HepG2 (cell line): ENCODE measurements around the gene APRT. TPM values are rescaled to one million over a fixed set of nuclear protein-coding genes. Genes with fewer than 3 reads are reported as not detected.
A peak's percentile ranks its signal among the peaks of the same experiment; 100 is the strongest.

Source experiments
- ARNT2 ChIP-seq: sonication (generic); formaldehyde crosslinking; IDR thresholded peaks from 2 replicates; pipeline ENCODE4 v1.8.0; 2022; ENCODE audit warnings: mild to moderate bottlenecking, low read depth, missing genetic modification reagents, moderate library complexity
- DNMT3B ChIP-seq: conservative IDR thresholded peaks from 2 replicates; pipeline ENCODE4 v1.6.1; 2016; ENCODE audit warnings: missing biosample characterization, control low read depth
- HNRNPL ChIP-seq: fragments of 200-400 bp; formaldehyde crosslinking; IDR thresholded peaks from 2 replicates; pipeline ENCODE4 v1.6.1; 2017; ENCODE audit warnings: mild to moderate bottlenecking, low read depth, low read length
- MXD1 ChIP-seq: sonication (generic); formaldehyde crosslinking; IDR thresholded peaks from 2 replicates; pipeline ENCODE4 v1.4.0; 2020; ENCODE audit warnings: mild to moderate bottlenecking, missing genetic modification reagents
- NCOA1 ChIP-seq: sonication (generic); formaldehyde crosslinking; IDR thresholded peaks from 2 replicates; pipeline ENCODE4 v1.9.0; 2021; ENCODE audit warnings: missing genetic modification reagents
- NCOA5 ChIP-seq: sonication (generic); formaldehyde crosslinking; IDR thresholded peaks from 2 replicates; pipeline ENCODE4 v1.4.0; 2020; ENCODE audit warnings: missing genetic modification reagents
- PLRG1 ChIP-seq: fragments of 450-650 bp; conservative IDR thresholded peaks from 2 replicates; pipeline ENCODE4 v1.6.1; 2016
- RBFOX2 ChIP-seq: fragments of 200-400 bp; formaldehyde crosslinking; IDR thresholded peaks from 2 replicates; pipeline ENCODE4 v1.6.1; 2017; ENCODE audit warnings: low read depth, mild to moderate bottlenecking, low read length
- RBM22 ChIP-seq: fragments of 200-400 bp; formaldehyde crosslinking; optimal IDR thresholded peaks from 2 replicates; pipeline ENCODE3; 2017; ENCODE audit warnings: mild to moderate bottlenecking, low read length, moderate library complexity
- RFX5 ChIP-seq: IDR thresholded peaks from 2 replicates; pipeline ENCODE4 v1.6.1; 2011; ENCODE audit warnings: low read depth, low read length, improper control_type of control experiment
- SNAPC2 ChIP-seq: sonication (generic); formaldehyde crosslinking; IDR thresholded peaks from 2 replicates; pipeline ENCODE4 v1.8.1; 2022; ENCODE audit warnings: mild to moderate bottlenecking, missing genetic modification reagents
- SRSF1 ChIP-seq: fragments of 200-400 bp; formaldehyde crosslinking; optimal IDR thresholded peaks from 2 replicates; pipeline ENCODE3; 2017; ENCODE audit warnings: mild to moderate bottlenecking, low read depth, low read length, moderate library complexity
- THRA ChIP-seq: sonication (generic); formaldehyde crosslinking; IDR thresholded peaks from 2 replicates; pipeline ENCODE4 v1.4.0; 2020; ENCODE audit warnings: missing genetic modification reagents, borderline replicate concordance
- ZNF263 ChIP-seq: sonication (generic); formaldehyde crosslinking; IDR thresholded peaks from 2 replicates; pipeline ENCODE4 v1.4.0; 2020; ENCODE audit warnings: missing genetic modification reagents
- ZNF503 ChIP-seq: sonication (generic); formaldehyde crosslinking; IDR thresholded peaks from 2 replicates; pipeline ENCODE4 v1.4.0; 2020; ENCODE audit warnings: missing genetic modification reagents
- ZNF614 ChIP-seq: IDR thresholded peaks from 2 replicates; pipeline ENCODE4 v1.6.1; 2018; ENCODE audit warnings: missing biosample characterization, missing genetic modification reagents, inconsistent platforms, borderline replicate concordance
- polyA plus RNA-seq, 8 experiments: library from polyadenylated mRNA; depleted of rRNA in 3 of 8; stranded (reverse) in 7 of 8; unstranded in 1 of 8; fragments of >200 nt; fragmentation: Illumina TruSeq in 4 of 8; extraction: Trizol in 4 of 8; gene quantifications; 2 replicates each; pipeline versions ENCODE4 v1.2.1 to v1.2.3, GENCODE V29; 2011 to 2016; ENCODE audit warnings: low read depth in 4 of 8, missing spikeins in 1 of 8, mixed read lengths in 1 of 8; ENCODE audit not compliant: insufficient read depth in 1 of 8
- total RNA-seq, 5 experiments: library from RNA; depleted of rRNA; stranded (reverse); fragments of >200 nt; fragmentation: Illumina TruSeq; extraction: Trizol; gene quantifications; 2 replicates each; pipeline ENCODE4 v1.2.3, GENCODE V29; 2016; ENCODE audit warnings: low read depth in 1 of 5
- TF ChIP-seq, protein P1 (sequence below): sonication (generic); formaldehyde crosslinking; IDR thresholded peaks from 2 replicates; pipeline ENCODE4 v1.8.0; 2022; ENCODE audit warnings: mild to moderate bottlenecking, missing genetic modification reagents; ENCODE audit not compliant: insufficient replicate concordance
- TF ChIP-seq, protein P2 (sequence below): sonication (generic); formaldehyde crosslinking; IDR thresholded peaks from 2 replicates; pipeline ENCODE4 v1.4.0; 2020; ENCODE audit warnings: mild to moderate bottlenecking, missing genetic modification reagents

Gene APRT
- total and polyA plus RNA-seq, 2 of the 13 experiments (the other 11 are each of a cell fraction or from before 2014, with no cell fraction given), result 155 to 242 TPM

GRCh38 chr16:88810912-88811768 lies 588 bp downstream of the APRT start (continued):
- TF ChIP-seq ZNF263 (CRISPR knock-in tag) (peak; percentile 16; the same call in 1 of the 2 replicates), ZNF614 (CRISPR knock-in tag) (no peak), DNMT3B (CRISPR knock-in tag) (no peak; the same call in 1 of the 2 replicates), RBM22 (no peak), ARNT2 (CRISPR knock-in tag) (0 out of 2 replicates have a peak, but pooled peaks have one; percentile 22), ZNF503 (CRISPR knock-in tag) (peak; percentile 6; the same call in 1 of the 2 replicates), SNAPC2 (CRISPR knock-in tag) (no peak), NCOA1 (no peak; the same call in 1 of the 2 replicates), RBFOX2 (no peak), MXD1 (CRISPR knock-in tag) (peak; percentile 94; the same call in 1 of the 2 replicates), HNRNPL (no peak; the same call in 1 of the 2 replicates), SRSF1 (peak; percentile 54), THRA (CRISPR knock-in tag) (peak; percentile 10; the same call in 1 of the 2 replicates), PLRG1 (no peak), NCOA5 (CRISPR knock-in tag) (0 out of 2 replicates have a peak, but pooled peaks have one; percentile 76), RFX5 (no peak; the same call in 1 of the 2 replicates)
- TF ChIP-seq, protein P1, sequence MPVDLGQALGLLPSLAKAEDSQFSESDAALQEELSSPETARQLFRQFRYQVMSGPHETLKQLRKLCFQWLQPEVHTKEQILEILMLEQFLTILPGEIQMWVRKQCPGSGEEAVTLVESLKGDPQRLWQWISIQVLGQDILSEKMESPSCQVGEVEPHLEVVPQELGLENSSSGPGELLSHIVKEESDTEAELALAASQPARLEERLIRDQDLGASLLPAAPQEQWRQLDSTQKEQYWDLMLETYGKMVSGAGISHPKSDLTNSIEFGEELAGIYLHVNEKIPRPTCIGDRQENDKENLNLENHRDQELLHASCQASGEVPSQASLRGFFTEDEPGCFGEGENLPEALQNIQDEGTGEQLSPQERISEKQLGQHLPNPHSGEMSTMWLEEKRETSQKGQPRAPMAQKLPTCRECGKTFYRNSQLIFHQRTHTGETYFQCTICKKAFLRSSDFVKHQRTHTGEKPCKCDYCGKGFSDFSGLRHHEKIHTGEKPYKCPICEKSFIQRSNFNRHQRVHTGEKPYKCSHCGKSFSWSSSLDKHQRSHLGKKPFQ, result no peak
- TF ChIP-seq, protein P2, sequence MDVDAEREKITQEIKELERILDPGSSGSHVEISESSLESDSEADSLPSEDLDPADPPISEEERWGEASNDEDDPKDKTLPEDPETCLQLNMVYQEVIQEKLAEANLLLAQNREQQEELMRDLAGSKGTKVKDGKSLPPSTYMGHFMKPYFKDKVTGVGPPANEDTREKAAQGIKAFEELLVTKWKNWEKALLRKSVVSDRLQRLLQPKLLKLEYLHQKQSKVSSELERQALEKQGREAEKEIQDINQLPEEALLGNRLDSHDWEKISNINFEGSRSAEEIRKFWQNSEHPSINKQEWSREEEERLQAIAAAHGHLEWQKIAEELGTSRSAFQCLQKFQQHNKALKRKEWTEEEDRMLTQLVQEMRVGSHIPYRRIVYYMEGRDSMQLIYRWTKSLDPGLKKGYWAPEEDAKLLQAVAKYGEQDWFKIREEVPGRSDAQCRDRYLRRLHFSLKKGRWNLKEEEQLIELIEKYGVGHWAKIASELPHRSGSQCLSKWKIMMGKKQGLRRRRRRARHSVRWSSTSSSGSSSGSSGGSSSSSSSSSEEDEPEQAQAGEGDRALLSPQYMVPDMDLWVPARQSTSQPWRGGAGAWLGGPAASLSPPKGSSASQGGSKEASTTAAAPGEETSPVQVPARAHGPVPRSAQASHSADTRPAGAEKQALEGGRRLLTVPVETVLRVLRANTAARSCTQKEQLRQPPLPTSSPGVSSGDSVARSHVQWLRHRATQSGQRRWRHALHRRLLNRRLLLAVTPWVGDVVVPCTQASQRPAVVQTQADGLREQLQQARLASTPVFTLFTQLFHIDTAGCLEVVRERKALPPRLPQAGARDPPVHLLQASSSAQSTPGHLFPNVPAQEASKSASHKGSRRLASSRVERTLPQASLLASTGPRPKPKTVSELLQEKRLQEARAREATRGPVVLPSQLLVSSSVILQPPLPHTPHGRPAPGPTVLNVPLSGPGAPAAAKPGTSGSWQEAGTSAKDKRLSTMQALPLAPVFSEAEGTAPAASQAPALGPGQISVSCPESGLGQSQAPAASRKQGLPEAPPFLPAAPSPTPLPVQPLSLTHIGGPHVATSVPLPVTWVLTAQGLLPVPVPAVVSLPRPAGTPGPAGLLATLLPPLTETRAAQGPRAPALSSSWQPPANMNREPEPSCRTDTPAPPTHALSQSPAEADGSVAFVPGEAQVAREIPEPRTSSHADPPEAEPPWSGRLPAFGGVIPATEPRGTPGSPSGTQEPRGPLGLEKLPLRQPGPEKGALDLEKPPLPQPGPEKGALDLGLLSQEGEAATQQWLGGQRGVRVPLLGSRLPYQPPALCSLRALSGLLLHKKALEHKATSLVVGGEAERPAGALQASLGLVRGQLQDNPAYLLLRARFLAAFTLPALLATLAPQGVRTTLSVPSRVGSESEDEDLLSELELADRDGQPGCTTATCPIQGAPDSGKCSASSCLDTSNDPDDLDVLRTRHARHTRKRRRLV (CRISPR knock-in tag), result peak; percentile 45; the same call in 1 of the 2 replicates
